NB4 (cell line): ENCODE data around the gene C2CD2.

ENCODE experiments used
- MYC ChIP-seq: IDR thresholded peaks from 2 replicates; pipeline ENCODE4 v1.6.1; 2011; ENCODE audit warnings: low read depth, low read length
- POLR2A ChIP-seq: IDR thresholded peaks from 2 replicates; pipeline ENCODE4 v1.6.1; 2011; ENCODE audit warnings: mild to moderate bottlenecking; ENCODE audit not compliant: insufficient read length; ENCODE audit errors: extremely low read depth
- TF ChIP-seq, protein P1 (sequence below): IDR thresholded peaks from one replicate; pipeline ENCODE4 v1.5.1; 2012; ENCODE audit warnings: low read depth, low read length

DNA sequence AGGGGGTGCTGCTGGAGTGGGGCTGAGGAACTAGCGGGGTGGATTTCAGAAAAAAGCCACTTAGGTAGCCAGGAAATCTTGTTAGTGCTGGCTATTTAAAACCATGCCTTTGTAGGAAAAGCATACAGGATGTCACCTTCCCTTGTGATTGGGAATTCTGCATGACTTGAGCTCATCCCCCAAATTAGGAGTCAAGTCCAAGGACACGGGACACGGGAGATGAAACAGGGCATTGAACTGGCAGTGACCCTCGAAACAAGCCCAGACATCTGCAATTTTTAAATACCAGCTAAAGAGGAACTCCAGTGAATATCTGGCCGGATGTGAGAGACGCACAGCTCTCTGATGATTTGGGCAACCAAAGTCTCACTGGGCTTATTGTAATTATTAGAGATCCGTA is 32.8 kb downstream of the C2CD2 start:
- TF ChIP-seq MYC, result no peak
- TF ChIP-seq, protein P1, sequence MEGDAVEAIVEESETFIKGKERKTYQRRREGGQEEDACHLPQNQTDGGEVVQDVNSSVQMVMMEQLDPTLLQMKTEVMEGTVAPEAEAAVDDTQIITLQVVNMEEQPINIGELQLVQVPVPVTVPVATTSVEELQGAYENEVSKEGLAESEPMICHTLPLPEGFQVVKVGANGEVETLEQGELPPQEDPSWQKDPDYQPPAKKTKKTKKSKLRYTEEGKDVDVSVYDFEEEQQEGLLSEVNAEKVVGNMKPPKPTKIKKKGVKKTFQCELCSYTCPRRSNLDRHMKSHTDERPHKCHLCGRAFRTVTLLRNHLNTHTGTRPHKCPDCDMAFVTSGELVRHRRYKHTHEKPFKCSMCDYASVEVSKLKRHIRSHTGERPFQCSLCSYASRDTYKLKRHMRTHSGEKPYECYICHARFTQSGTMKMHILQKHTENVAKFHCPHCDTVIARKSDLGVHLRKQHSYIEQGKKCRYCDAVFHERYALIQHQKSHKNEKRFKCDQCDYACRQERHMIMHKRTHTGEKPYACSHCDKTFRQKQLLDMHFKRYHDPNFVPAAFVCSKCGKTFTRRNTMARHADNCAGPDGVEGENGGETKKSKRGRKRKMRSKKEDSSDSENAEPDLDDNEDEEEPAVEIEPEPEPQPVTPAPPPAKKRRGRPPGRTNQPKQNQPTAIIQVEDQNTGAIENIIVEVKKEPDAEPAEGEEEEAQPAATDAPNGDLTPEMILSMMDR, result no peak
- TF ChIP-seq POLR2A, result no peak
